ENCODE results near the gene OR9Q1.

- TF ChIP-seq EZH2 (IDR thresholded peaks at IDR 0.05; ENCODE audit: borderline replicate concordance, low read depth, low read length, severe bottlenecking): no peak
- no peak for TF ChIP-seq CTCF (IDR thresholded peaks at IDR 0.05; ENCODE audit: borderline replicate concordance, extremely low read depth, low read length, poor library complexity, severe bottlenecking)
These were observed 62.8 kb downstream of the OR9Q1 start for GRCh38 chr11:58086528-58086927.

Measured in DND-41 (cell line).